Liver (tissue), 3 donors: ENCODE data around the gene LDB2.

Experiments
- EGR1 ChIP-seq, 2 donors: IDR thresholded peaks; 2 replicates each; pipeline ENCODE4 v1.6.1; 2016 to 2018; ENCODE audit warnings: antibody characterized with exemption in 2 of 2, low read depth in 2 of 2
- FOXA1 ChIP-seq: IDR thresholded peaks from 2 replicates; pipeline ENCODE4 v1.6.1; 2016; ENCODE audit warnings: antibody characterized with exemption
- GABPA ChIP-seq, 2 donors: IDR thresholded peaks in 1 of 2; conservative IDR thresholded peaks in 1 of 2; 2 replicates each; pipeline ENCODE4 v1.6.1; 2016; ENCODE audit warnings: antibody characterized with exemption in 2 of 2, mild to moderate bottlenecking in 1 of 2, moderate library complexity in 1 of 2
- JUND ChIP-seq, 2 donors: IDR thresholded peaks; 2 replicates each; pipeline ENCODE4 v1.6.1; 2016; ENCODE audit warnings: antibody characterized with exemption in 2 of 2
- NR2F2 ChIP-seq: IDR thresholded peaks from 2 replicates; pipeline ENCODE4 v1.6.1; 2016; ENCODE audit warnings: antibody characterized with exemption
- RAD21 ChIP-seq, 2 donors: IDR thresholded peaks; 2 replicates each; pipeline ENCODE4 v1.6.1; 2016; ENCODE audit warnings: antibody characterized with exemption in 2 of 2, mild to moderate bottlenecking in 2 of 2
- RXRA ChIP-seq, 2 donors: IDR thresholded peaks; 2 replicates each; pipeline ENCODE4 v1.6.1; 2017 to 2018; ENCODE audit warnings: antibody characterized with exemption in 2 of 2, mild to moderate bottlenecking in 1 of 2
- SP1 ChIP-seq: IDR thresholded peaks from 2 replicates; pipeline ENCODE4 v1.6.1; 2018; ENCODE audit warnings: antibody characterized with exemption, mild to moderate bottlenecking
- TAF1 ChIP-seq: conservative IDR thresholded peaks from 2 replicates; pipeline ENCODE4 v1.6.1; 2016; ENCODE audit warnings: antibody characterized with exemption, mild to moderate bottlenecking
- YY1 ChIP-seq: IDR thresholded peaks from 2 replicates; pipeline ENCODE4 v1.6.1; 2016; ENCODE audit warnings: antibody characterized with exemption, mild to moderate bottlenecking
- TF ChIP-seq, protein P1 (sequence below): IDR thresholded peaks from 2 replicates; pipeline ENCODE4 v1.6.1; 2016; ENCODE audit warnings: antibody characterized with exemption
- TF ChIP-seq, protein P2 (sequence below): fragments of 150-350 bp; IDR thresholded peaks from 2 replicates; pipeline ENCODE4 v1.5.1; 2017; ENCODE audit warnings: improper control_type of control experiment, low read depth, low read length; ENCODE audit not compliant: missing input control
- TF ChIP-seq, protein P3 (sequence below): IDR thresholded peaks from 2 replicates; pipeline ENCODE4 v1.6.1; 2016; ENCODE audit warnings: antibody characterized with exemption, mild to moderate bottlenecking
- TF ChIP-seq, protein P4 (sequence below): IDR thresholded peaks from 2 replicates; pipeline ENCODE4 v1.6.1; 2016; ENCODE audit warnings: antibody characterized with exemption
- donor health status: healthy.
- donor health status: healthy.

DNA sequence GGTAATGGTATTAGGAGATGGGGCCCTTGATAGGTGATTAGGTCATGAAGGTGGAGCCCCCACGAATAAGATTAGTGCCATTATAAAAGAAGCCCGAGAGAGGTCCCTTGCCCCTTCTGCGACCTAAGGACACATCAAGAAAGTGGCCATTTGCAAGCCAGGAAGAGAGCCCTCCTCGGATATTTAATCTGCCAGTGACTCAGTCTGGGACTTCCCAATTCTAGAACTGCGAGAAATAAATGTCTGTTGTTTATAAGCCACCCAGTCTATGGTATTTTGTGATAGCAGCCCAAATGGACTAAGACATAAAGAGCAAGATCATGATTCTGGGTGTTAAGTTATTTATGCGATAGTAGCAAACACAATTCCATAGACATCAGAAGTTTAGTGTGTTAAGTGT is 192.2 kb downstream of the LDB2 start:
- TF ChIP-seq, protein P1, sequence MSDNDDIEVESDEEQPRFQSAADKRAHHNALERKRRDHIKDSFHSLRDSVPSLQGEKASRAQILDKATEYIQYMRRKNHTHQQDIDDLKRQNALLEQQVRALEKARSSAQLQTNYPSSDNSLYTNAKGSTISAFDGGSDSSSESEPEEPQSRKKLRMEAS: no peak
- TF ChIP-seq, protein P2, sequence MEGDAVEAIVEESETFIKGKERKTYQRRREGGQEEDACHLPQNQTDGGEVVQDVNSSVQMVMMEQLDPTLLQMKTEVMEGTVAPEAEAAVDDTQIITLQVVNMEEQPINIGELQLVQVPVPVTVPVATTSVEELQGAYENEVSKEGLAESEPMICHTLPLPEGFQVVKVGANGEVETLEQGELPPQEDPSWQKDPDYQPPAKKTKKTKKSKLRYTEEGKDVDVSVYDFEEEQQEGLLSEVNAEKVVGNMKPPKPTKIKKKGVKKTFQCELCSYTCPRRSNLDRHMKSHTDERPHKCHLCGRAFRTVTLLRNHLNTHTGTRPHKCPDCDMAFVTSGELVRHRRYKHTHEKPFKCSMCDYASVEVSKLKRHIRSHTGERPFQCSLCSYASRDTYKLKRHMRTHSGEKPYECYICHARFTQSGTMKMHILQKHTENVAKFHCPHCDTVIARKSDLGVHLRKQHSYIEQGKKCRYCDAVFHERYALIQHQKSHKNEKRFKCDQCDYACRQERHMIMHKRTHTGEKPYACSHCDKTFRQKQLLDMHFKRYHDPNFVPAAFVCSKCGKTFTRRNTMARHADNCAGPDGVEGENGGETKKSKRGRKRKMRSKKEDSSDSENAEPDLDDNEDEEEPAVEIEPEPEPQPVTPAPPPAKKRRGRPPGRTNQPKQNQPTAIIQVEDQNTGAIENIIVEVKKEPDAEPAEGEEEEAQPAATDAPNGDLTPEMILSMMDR: no peak
- no peak for TF ChIP-seq EGR1 (IDR thresholded peaks at IDR 0.05; ENCODE audit: low read depth in 2 of 2)
- TF ChIP-seq SP1: no peak
- TF ChIP-seq NR2F2: no peak
- TF ChIP-seq YY1: no peak
- TF ChIP-seq, protein P3, sequence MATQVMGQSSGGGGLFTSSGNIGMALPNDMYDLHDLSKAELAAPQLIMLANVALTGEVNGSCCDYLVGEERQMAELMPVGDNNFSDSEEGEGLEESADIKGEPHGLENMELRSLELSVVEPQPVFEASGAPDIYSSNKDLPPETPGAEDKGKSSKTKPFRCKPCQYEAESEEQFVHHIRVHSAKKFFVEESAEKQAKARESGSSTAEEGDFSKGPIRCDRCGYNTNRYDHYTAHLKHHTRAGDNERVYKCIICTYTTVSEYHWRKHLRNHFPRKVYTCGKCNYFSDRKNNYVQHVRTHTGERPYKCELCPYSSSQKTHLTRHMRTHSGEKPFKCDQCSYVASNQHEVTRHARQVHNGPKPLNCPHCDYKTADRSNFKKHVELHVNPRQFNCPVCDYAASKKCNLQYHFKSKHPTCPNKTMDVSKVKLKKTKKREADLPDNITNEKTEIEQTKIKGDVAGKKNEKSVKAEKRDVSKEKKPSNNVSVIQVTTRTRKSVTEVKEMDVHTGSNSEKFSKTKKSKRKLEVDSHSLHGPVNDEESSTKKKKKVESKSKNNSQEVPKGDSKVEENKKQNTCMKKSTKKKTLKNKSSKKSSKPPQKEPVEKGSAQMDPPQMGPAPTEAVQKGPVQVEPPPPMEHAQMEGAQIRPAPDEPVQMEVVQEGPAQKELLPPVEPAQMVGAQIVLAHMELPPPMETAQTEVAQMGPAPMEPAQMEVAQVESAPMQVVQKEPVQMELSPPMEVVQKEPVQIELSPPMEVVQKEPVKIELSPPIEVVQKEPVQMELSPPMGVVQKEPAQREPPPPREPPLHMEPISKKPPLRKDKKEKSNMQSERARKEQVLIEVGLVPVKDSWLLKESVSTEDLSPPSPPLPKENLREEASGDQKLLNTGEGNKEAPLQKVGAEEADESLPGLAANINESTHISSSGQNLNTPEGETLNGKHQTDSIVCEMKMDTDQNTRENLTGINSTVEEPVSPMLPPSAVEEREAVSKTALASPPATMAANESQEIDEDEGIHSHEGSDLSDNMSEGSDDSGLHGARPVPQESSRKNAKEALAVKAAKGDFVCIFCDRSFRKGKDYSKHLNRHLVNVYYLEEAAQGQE: no peak
- TF ChIP-seq RAD21 (IDR thresholded peaks at IDR 0.05): no peak
- no peak for TF ChIP-seq TAF1
- TF ChIP-seq JUND (IDR thresholded peaks at IDR 0.05): no peak
- TF ChIP-seq, protein P4, sequence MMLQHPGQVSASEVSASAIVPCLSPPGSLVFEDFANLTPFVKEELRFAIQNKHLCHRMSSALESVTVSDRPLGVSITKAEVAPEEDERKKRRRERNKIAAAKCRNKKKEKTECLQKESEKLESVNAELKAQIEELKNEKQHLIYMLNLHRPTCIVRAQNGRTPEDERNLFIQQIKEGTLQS: no peak
- no peak for TF ChIP-seq GABPA (IDR thresholded peaks at IDR 0.05 in 1 of 2, conservative IDR thresholded peaks at IDR 0.05 in 1 of 2)
- no peak for TF ChIP-seq FOXA1
- no peak for TF ChIP-seq RXRA (IDR thresholded peaks at IDR 0.05)
